PC-9 (cell line): ENCODE measurements around the gene LRRC26. TPM values are rescaled to one million over a fixed set of nuclear protein-coding genes. Genes with fewer than 3 reads are reported as not detected.

ENCODE experiments used
- BruUV-seq: library from RNA; stranded (reverse); fragments of 400-500 nt; replicated peaks from 2 replicates; lab custom pipeline; 2021; lab: Mats Ljungman, UMichigan
- CTCF ChIA-PET: fragments of 300-600 bp; sonication (Branson Sonifier 250); formaldehyde crosslinking; loops from one replicate; lab custom pipeline; 2022; ENCODE audit warnings: antibody characterized with exemption; lab: Charles Lee
- POLR2A ChIA-PET: fragments of 300-600 bp; sonication (Branson Sonifier 250); formaldehyde crosslinking; loops from one replicate; lab custom pipeline; 2022; ENCODE audit warnings: antibody characterized with exemption; ENCODE audit not compliant: unreplicated experiment; lab: Charles Lee
- DNase-seq, 2 experiments: peaks; one replicate each; pipeline versions ENCODE4 v3.0.0 to v3.0.0-alpha.2; 2015 to 2022; ENCODE audit warnings: mixed read lengths in 1 of 2
- H2AFZ ChIP-seq: fragments of 200-600 bp; sonication (generic); 2 replicates; pipeline ENCODE4 v1.8.1; 2017; ENCODE audit warnings: antibody characterized with exemption
- H3F3A ChIP-seq: fragments of 200-600 bp; sonication (generic); 2 replicates; pipeline ENCODE4 v1.8.1; 2017; ENCODE audit warnings: antibody characterized with exemption, mild to moderate bottlenecking, low read depth; ENCODE audit not compliant: insufficient read depth
- H3K27ac ChIP-seq: fragments of 200-600 bp; sonication (generic); 2 replicates; pipeline ENCODE4 v1.6.1; 2016; ENCODE audit warnings: mixed run types
- H3K27me3 ChIP-seq: fragments of 200-600 bp; sonication (generic); 2 replicates; pipeline ENCODE4 v1.6.1; 2016; ENCODE audit warnings: low read depth, mixed run types; ENCODE audit not compliant: insufficient read depth
- H3K36me3 ChIP-seq: fragments of 200-600 bp; sonication (generic); 2 replicates; pipeline ENCODE4 v1.6.1; 2016; ENCODE audit warnings: low read depth, mixed run types
- H3K4me1 ChIP-seq: fragments of 200-600 bp; sonication (generic); replicated peaks from 2 replicates; pipeline ENCODE4 v1.6.1; 2016; ENCODE audit warnings: mixed run types; ENCODE audit not compliant: insufficient read depth
- H3K4me2 ChIP-seq: fragments of 200-600 bp; sonication (generic); 2 replicates; pipeline ENCODE4 v1.6.1; 2017; ENCODE audit warnings: mixed run types
- H3K4me3 ChIP-seq: fragments of 200-600 bp; sonication (generic); 2 replicates; pipeline ENCODE4 v1.6.1; 2016; ENCODE audit warnings: mixed run types
- H3K79me2 ChIP-seq: fragments of 200-600 bp; sonication (generic); 2 replicates; pipeline ENCODE4 v1.6.1; 2017; ENCODE audit warnings: low read depth, mixed run types
- H3K9me2 ChIP-seq: fragments of 200-600 bp; sonication (generic); 2 replicates; pipeline ENCODE4 v1.8.1; 2017; ENCODE audit warnings: mild to moderate bottlenecking; ENCODE audit not compliant: insufficient read depth
- H3K9me3 ChIP-seq: fragments of 200-600 bp; sonication (generic); 2 replicates; pipeline ENCODE4 v1.8.1; 2016; ENCODE audit warnings: low read depth; ENCODE audit not compliant: insufficient read depth
- H4K20me1 ChIP-seq: fragments of 200-600 bp; sonication (generic); 2 replicates; pipeline ENCODE4 v1.8.1; 2017; ENCODE audit not compliant: insufficient read depth
- EZH2 ChIP-seq: fragments of 200-600 bp; sonication (generic); IDR thresholded peaks from 2 replicates; pipeline ENCODE4 v1.8.0; 2017; ENCODE audit warnings: antibody characterized with exemption, low read depth
- intact Hi-C: fragments of 100-400 bp; cut with micrococcal nuclease; formaldehyde crosslinking; loops from one replicate; pipeline ENCODE4 v1.10.0; 2022; ENCODE audit not compliant: unreplicated experiment
- total RNA-seq: library from RNA; stranded (reverse); gene quantifications from 2 replicates; pipeline ENCODE4 v1.2.3, GENCODE V29; 2021
- TF ChIP-seq, protein P1 (sequence below): fragments of 200-600 bp; sonication (generic); conservative IDR thresholded peaks from 2 replicates; pipeline ENCODE4 v1.6.1; 2017; ENCODE audit warnings: mixed run types, antibody characterized with exemption, mild to moderate bottlenecking, moderate library complexity

Gene LRRC26
- total RNA-seq, 1 experiment from 2014 or later = 2.3 TPM

DNA sequence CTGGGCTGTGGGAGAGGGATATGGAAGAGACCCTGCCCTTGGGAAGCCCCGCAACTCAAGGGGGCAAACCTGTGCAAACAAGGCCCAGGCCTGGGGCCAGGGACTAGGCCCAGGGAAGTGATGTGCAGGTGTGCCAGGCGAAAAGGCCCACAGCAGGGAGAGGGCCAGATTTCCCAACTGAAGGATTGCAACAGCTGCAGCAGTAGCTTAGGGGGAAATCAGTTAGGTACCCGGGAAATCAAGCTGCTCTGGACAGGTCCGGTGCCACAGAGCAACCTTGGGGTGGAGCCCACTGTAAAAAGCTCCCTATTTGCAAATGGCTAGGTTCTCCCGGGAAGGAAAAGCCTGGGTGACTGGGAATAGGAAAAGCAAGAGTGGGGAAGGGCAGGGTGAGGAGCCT, 20.5 kb downstream of the LRRC26 start:
- H3K4me2 ChIP-seq = peak overlapping the region; percentile 59
- H3K27ac ChIP-seq = no peak overlapping the region

DNA sequence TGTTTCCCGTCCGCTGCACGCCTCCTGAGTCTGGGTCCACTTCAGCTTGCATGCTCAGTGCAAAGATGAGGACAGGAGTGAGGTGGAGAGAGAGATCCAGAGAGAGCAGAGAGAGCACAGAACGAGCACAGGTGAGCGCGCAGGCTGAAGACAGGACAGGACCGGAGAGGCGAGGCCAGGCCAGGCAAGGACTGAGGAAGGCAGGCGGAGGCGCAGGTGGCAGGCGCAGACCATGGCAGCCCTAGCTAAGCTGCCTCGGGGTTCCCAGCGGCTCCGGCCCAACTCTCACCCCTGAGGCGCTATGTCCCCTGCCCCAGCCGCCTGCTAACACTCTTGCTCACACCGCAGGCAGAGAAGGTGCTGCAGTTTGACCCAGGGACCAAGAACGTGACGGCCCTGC, 21.2 kb downstream of the LRRC26 start:
- Histone ChIP-seq H3K36me3 (no peaks in the 10 kb centered on the region), H3K9me3 (no peaks in the 10 kb centered on the region), H3K4me2 (no peak overlapping the region), H4K20me1 (no peaks in the 10 kb centered on the region), H3K4me3 (no peak overlapping the region), H3K4me1 (peaks cover 11% of the 10 kb centered on the region), H3K79me2 (no peaks in the 10 kb centered on the region), H3K27me3 (peaks cover 4% of the 10 kb centered on the region; the same call in 1 of the 2 replicates), H3K9me2 (no peaks in the 10 kb centered on the region), H2AFZ (no peak overlapping the region), H3K27ac (no peak overlapping the region), H3F3A (peaks cover 34% of the 10 kb centered on the region)
- CTCF ChIA-PET = no interaction called here
- no TSS peak for BruUV-seq
- TF ChIP-seq, protein P1, sequence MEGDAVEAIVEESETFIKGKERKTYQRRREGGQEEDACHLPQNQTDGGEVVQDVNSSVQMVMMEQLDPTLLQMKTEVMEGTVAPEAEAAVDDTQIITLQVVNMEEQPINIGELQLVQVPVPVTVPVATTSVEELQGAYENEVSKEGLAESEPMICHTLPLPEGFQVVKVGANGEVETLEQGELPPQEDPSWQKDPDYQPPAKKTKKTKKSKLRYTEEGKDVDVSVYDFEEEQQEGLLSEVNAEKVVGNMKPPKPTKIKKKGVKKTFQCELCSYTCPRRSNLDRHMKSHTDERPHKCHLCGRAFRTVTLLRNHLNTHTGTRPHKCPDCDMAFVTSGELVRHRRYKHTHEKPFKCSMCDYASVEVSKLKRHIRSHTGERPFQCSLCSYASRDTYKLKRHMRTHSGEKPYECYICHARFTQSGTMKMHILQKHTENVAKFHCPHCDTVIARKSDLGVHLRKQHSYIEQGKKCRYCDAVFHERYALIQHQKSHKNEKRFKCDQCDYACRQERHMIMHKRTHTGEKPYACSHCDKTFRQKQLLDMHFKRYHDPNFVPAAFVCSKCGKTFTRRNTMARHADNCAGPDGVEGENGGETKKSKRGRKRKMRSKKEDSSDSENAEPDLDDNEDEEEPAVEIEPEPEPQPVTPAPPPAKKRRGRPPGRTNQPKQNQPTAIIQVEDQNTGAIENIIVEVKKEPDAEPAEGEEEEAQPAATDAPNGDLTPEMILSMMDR = no peak
- no peak for TF ChIP-seq EZH2
- POLR2A ChIA-PET = no interaction called here
- no peak for DNase-seq
- intact Hi-C loops = no loop called here

More for the DNA sequence above, 20.5 kb downstream of the LRRC26 start:
- no peaks in the 10 kb centered on the region for H3K9me3 ChIP-seq
- H2AFZ ChIP-seq = no peak overlapping the region
- H3K79me2 ChIP-seq = no peaks in the 10 kb centered on the region
- H3K4me3 ChIP-seq = no peak overlapping the region
- H3K4me1 ChIP-seq = peaks cover 11% of the 10 kb centered on the region
- intact Hi-C loops = no loop called here
- no peaks in the 10 kb centered on the region for H3K36me3 ChIP-seq
- no peaks in the 10 kb centered on the region for H4K20me1 ChIP-seq
- DNase-seq = no peak
- H3F3A ChIP-seq = peaks cover 34% of the 10 kb centered on the region
- ChIA-PET POLR2A (interaction anchor here (0.6 kb wide), 1 partner anchor 79 kb away, joined by 10 read pairs; the partner anchor contains the start of gene SAPCD2), CTCF (interaction anchor here (1.4 kb wide), 1 partner anchor 40 kb away, joined by 3 read pairs; no protein-coding TSS in a partner anchor)
- BruUV-seq = no TSS peak
- no peaks in the 10 kb centered on the region for H3K27me3 ChIP-seq
- H3K9me2 ChIP-seq = no peaks in the 10 kb centered on the region
- TF ChIP-seq EZH2 = no peak
- TF ChIP-seq, protein P1 = no peak

- DNase-seq = no peak
- BruUV-seq = no TSS peak
- Histone ChIP-seq H3K27me3 (peaks cover 4% of the 10 kb centered on the region; the same call in 1 of the 2 replicates), H3K4me2 (no peak overlapping the region), H3K79me2 (no peaks in the 10 kb centered on the region), H3K4me3 (no peak overlapping the region), H2AFZ (no peak overlapping the region), H4K20me1 (no peaks in the 10 kb centered on the region), H3K9me3 (no peaks in the 10 kb centered on the region), H3K27ac (no peak overlapping the region), H3K9me2 (no peaks in the 10 kb centered on the region), H3K36me3 (no peaks in the 10 kb centered on the region), H3F3A (peaks cover 31% of the 10 kb centered on the region), H3K4me1 (peaks cover 11% of the 10 kb centered on the region)
- TF ChIP-seq, protein P1 = no peak
- no peak for TF ChIP-seq EZH2
- intact Hi-C loops = no loop called here
- CTCF ChIA-PET = no interaction called here
- POLR2A ChIA-PET = no interaction called here
Measured at GRCh38 chr9:137148242-137148641, 21.6 kb downstream of the LRRC26 start.
